ENCODE results near the gene CD300H.
A peak's percentile ranks its signal among the peaks of the same experiment; 100 is the strongest.
"Not testable (repeated sequence)": the region's sequence is repeated elsewhere in the genome, so short reads cannot be mapped to it uniquely, and the experiment has no call there.

The CD300H gene

DNA sequence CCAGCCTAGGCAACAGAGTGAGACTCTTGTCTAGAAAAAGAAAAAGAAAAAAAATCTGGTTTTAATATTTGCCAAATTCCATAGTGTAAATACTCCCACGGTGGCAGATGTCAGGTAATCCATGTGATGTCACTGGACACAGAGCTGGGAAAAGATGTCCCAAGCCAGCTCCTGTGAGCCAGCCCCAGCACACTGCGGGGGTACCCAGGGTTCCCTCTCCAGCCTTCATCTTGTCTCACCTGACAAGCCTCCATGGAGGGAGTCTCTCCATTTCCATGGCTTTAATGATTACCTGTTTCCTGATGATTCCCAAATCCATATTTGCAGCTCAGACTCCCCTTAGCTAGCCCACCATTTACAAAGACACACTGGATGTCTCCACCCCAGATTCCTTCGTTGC lies 40.6 kb downstream of the CD300H start:
- DNase-seq (ENCODE audit: low read depth) = no peak

GRCh38 chr17:74525781-74526288 lies 41.5 kb downstream of the CD300H start:
- DNase-seq (ENCODE audit: low read depth) = no peak

DNA sequence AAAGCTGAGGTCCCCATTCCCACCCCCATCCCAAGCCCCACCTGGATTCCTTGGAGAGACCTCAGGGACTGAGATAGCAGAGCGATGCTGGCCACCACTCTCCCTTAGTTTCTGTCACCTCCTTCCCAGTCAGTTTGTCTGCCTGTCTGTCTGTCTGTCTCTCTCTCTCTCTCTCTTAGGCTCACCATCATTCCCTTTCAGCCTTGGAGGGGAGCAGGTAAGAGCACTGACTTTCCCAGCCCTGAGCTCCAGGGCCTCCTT lies 41.9 kb downstream of the CD300H start:
- no peak for DNase-seq (ENCODE audit: low read depth)

- no peak for DNase-seq (ENCODE audit: low read depth)
Observed at GRCh38 chr17:74524653-74525464, 42.5 kb downstream of the CD300H start.

DNA sequence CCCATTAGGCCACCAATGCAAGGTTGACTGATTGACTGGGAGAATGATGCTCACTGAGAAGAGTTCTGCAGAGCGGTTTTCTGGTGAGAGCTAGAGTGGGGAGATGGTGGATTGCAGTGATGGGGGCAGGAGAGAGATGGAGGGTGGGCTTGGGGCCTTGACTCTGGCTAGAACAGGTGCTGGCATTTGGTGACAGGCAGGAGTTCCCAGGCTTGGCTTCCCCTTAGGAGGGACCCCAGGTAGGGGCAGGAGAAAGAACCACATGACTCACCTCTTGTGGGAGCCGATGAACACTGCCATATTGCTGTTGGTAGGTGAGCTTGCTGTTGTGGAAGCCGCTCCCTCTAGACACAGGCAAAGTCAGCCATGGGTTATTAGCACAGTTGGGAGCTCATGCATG lies 44.0 kb downstream of the CD300H start:
- no peak for DNase-seq (ENCODE audit: low read depth)

DNA sequence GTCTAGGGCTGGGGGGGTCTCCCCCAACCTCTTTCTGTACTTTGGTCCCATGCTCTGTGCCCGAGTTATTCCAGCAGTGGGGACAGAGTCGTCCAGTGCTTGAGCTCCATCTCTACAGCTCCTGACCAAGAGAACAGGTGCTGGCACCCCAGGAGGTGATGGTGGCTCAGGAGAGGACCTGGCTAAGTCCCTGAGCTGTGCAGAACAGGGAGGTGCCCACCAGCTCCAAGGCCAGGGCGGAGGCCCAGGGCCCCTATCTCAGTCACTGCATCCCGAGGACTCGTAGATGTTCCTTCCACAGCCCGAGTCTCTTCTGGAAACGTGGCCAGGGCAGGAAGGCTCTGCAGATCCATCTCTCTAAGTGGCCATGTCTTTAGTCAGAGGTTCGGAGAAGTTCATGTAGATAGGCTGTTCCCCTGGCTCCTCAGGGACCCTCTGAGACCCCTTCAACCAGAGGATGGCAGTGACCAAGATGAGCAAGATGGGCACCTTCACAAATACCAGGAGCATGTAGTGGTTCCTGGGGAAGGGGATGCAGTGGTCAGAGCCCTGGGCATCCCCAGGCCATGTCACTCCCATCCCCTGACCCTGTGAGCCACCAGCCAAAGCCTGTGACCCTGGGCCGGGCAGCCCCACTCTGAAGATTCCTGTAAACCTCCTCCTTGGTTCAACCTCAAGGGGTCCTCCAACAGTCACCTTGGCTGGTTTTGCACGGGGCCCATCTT lies 44.8 kb downstream of the CD300H start:
- DNase-seq (ENCODE audit: low read depth) = no peak

- no peak for DNase-seq (ENCODE audit: low read depth)
Observed at GRCh38 chr17:74521701-74522201, 45.6 kb downstream of the CD300H start.

DNA sequence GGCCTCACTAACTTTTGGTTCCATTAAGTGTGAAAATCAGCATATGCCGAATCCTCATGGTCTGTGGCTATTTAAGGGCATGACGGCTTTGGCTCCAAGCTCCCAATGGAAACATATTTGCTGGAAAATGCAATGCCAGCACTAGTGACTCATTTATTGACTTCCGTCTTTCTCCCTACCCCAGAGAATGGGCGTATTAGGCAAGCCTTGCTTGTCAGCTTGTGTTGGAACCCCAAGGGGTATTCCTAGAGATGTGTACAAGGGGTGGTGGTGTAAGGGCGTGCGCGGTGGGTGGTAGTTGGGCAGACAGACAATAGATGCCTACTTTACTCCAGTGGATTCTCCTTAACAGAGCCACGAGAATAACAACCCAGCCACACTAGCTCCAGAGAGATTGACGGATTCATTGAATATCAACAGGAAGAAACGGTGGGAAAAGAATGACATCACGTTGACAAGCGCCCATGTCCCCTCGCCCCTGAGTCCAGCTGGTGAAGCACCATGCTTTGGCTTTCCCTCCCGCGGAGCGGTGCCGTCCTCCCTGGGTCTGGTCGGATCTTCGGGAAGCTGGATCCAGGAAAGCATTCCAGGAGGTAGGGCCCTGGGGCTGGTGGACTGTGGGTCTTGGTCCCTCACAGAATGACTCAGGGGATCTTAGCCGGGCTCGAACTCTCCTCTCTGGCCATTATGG lies 46.4 kb downstream of the CD300H start:
- DNase-seq (ENCODE audit: low read depth) = no peak

DNA sequence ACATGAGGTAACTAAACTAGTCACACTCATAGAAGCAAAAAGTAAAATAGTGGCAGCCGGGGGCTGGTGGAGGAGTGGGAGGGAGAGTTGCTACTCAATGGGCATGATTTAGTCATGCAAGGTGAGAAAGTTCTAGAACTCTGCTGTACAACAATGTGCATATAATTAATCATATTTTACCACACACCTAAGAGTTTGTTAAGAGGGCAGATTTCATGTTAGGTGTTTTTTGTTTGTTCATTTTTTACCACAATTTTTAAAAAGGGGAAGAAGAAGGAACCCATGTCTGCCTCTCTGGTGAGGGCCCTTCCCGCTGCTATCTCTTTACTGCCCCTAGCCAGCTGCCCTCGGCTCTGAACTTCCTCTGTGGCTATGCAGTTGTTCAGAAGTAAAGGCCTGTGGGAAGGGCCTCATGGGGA lies 47.3 kb downstream of the CD300H start:
- DNase-seq (ENCODE audit: low read depth) = no peak

- DNase-seq (ENCODE audit: low read depth) = not testable (repeated sequence)
Observed at GRCh38 chr17:74518413-74518981, 48.8 kb downstream of the CD300H start.

GRCh38 chr17:74516561-74517328 lies 50.6 kb downstream of the CD300H start:
- DNase-seq (ENCODE audit: low read depth) = no peak

DNA sequence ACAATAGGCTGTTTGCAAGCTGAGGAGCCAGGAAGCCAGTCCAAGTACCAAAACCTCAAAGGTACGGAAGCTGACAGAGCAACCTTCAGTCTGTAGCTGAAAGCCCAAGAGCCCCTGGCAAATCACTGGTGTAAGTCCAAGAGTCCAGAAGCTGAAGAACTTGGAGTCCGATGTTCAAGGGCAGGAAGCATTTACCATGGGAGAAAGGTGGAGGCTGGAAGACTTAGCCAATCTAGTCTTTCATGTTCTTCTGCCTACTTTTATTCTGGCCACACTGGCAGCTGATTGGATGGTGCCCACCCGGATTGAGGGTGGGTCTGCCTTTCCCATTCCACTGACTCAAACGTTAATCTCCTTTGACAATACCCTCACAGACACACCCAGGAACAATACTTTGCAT lies 51.4 kb downstream of the CD300H start:
- DNase-seq (ENCODE audit: low read depth) = no peak

- DNase-seq (ENCODE audit: low read depth) = no peak
Observed at GRCh38 chr17:74514632-74515334, 52.5 kb downstream of the CD300H start.

GRCh38 chr17:74513987-74514631 lies 53.2 kb downstream of the CD300H start:
- DNase-seq (ENCODE audit: low read depth) = no peak

- DNase-seq (ENCODE audit: low read depth) = peak; percentile 23
Observed at GRCh38 chr17:74512624-74513091, 54.7 kb downstream of the CD300H start.

- no peak for DNase-seq (ENCODE audit: low read depth)
Observed at GRCh38 chr17:74512036-74512435, 55.3 kb downstream of the CD300H start.
